ENCODE results near the gene SMYD3. TPM values are rescaled to one million over a fixed set of nuclear protein-coding genes. Genes with fewer than 3 reads are reported as not detected.
A peak's percentile ranks its signal among the peaks of the same experiment; 100 is the strongest.

SMYD3 gene
- polyA plus RNA-seq, 1 donor from 2014 or later: 48.6 TPM

- Histone ChIP-seq H4K20me1 (ENCODE audit: insufficient read depth) (no peaks in the 10 kb centered on the region), H3K9me2 (ENCODE audit: insufficient read depth, low read length) (no peaks in the 10 kb centered on the region), H3K4me3 (ENCODE audit: low read length) (peak overlapping the region; percentile 49), H3K27ac (ENCODE audit: low read length) (peak overlapping the region; percentile 80), H3K9ac (ENCODE audit: low read length) (peak overlapping the region; percentile 41), H3K36me3 (ENCODE audit: insufficient read depth, low read length) (no peaks in the 10 kb centered on the region), H2AFZ (ENCODE audit: low read depth, low read length) (no peak overlapping the region), H3K4me2 (ENCODE audit: low read length) (peak overlapping the region; percentile 50), H3F3A (ENCODE audit: insufficient read depth, low read length, poor library complexity, severe bottlenecking) (peaks cover 3% of the 10 kb centered on the region), H3K27me3 (ENCODE audit: insufficient read depth, low read depth, low read length) (no peaks in the 10 kb centered on the region), H3K9me3 (ENCODE audit: low read length) (no peaks in the 10 kb centered on the region), H3K79me2 (replicated peaks; ENCODE audit: insufficient read depth, low read length) (no peaks in the 10 kb centered on the region)
- no peak for TF ChIP-seq TAF1 (IDR thresholded peaks at IDR 0.05; ENCODE audit: low read depth)
- peak; percentile 38 for TF ChIP-seq RAD21 (conservative IDR thresholded peaks at IDR 0.05)
- no peak for TF ChIP-seq EZH2 (IDR thresholded peaks at IDR 0.05; ENCODE audit: borderline replicate concordance, insufficient read depth, low read length, poor library complexity, severe bottlenecking)
- TF ChIP-seq POLR2AphosphoS5 (IDR thresholded peaks at IDR 0.05): peak; percentile 74
- TF ChIP-seq REST (IDR thresholded peaks at IDR 0.05; ENCODE audit: borderline replicate concordance): no peak
- no peak for TF ChIP-seq MXI1 (conservative IDR thresholded peaks at IDR 0.05; ENCODE audit: poor library complexity, severe bottlenecking)
- TF ChIP-seq CTCF (IDR thresholded peaks at IDR 0.05; ENCODE audit: poor library complexity, severe bottlenecking): no peak
- TF ChIP-seq SMC3 (conservative IDR thresholded peaks at IDR 0.05; ENCODE audit: poor library complexity): peak; percentile 34
- peak; percentile 87 for TF ChIP-seq EP300 (conservative IDR thresholded peaks at IDR 0.05; ENCODE audit: poor library complexity, severe bottlenecking)
These were observed 646.2 kb downstream of the SMYD3 start for GRCh38 chr1:245860657-245861544.

GRCh38 chr1:245859493-245860114 is 647.5 kb downstream of the SMYD3 start:
- TF ChIP-seq TAF1 (IDR thresholded peaks at IDR 0.05; ENCODE audit: low read depth) (no peak), EP300 (conservative IDR thresholded peaks at IDR 0.05; ENCODE audit: poor library complexity, severe bottlenecking) (peak; percentile 15)
- peak overlapping the region; percentile 80 for H3K27ac ChIP-seq (ENCODE audit: low read length)
- H2AFZ ChIP-seq (ENCODE audit: low read depth, low read length): no peak overlapping the region
- no peak overlapping the region for H3K4me2 ChIP-seq (ENCODE audit: low read length)
- H3K79me2 ChIP-seq (replicated peaks; ENCODE audit: insufficient read depth, low read length): no peaks in the 10 kb centered on the region
- no peaks in the 10 kb centered on the region for H3K9me2 ChIP-seq (ENCODE audit: insufficient read depth, low read length)
- no peaks in the 10 kb centered on the region for H3K9me3 ChIP-seq (ENCODE audit: low read length)
- H3K27me3 ChIP-seq (ENCODE audit: insufficient read depth, low read depth, low read length): no peaks in the 10 kb centered on the region
- H3F3A ChIP-seq (ENCODE audit: insufficient read depth, low read length, poor library complexity, severe bottlenecking): peaks cover 3% of the 10 kb centered on the region
- H3K4me3 ChIP-seq (ENCODE audit: low read length): peak overlapping the region; percentile 49
- no peaks in the 10 kb centered on the region for H4K20me1 ChIP-seq (ENCODE audit: insufficient read depth)
- H3K36me3 ChIP-seq (ENCODE audit: insufficient read depth, low read length): no peaks in the 10 kb centered on the region
- peak overlapping the region; percentile 10 for H3K9ac ChIP-seq (ENCODE audit: low read length)

Measured in neural cell (in vitro differentiated cells).